ENCODE measurements around the gene TMTC2. TPM values are rescaled to one million over a fixed set of nuclear protein-coding genes. Genes with fewer than 3 reads are reported as not detected.

Gene TMTC2
- total and polyA plus RNA-seq, 10 of the 15 experiments (the other 5 are each of a cell fraction or from before 2014, with no cell fraction given), result 0.14 to 9.7 (median 1.2) TPM

GRCh38 chr12:82728710-82729109, 42.0 kb downstream of the TMTC2 start:
- ChIA-PET RAD21 (ENCODE audit: unreplicated experiment) (no interaction called here), SMC1A (ENCODE audit: uncharacterized antibody, unreplicated experiment) (no interaction called here), POLR2A (no interaction called here), CTCF (no interaction called here)
- H3K36me3 ChIP-seq (ENCODE audit: control insufficient read depth in 2 of 2, insufficient read depth in 2 of 2, low read length in 1 of 2), result no peaks in the 10 kb centered on the region
- ATAC-seq (no peak), FAIRE-seq (no peak), DNase-seq (ENCODE audit: low read depth, low spot score) (no peak)
- intact Hi-C loops (cut with micrococcal nuclease; ENCODE audit: unreplicated experiment), result no loop called here
- in situ Hi-C loops (cut with MboI), result no loop called here
- H2AFZ ChIP-seq (ENCODE audit: control insufficient read depth, low read depth, low read length), result no peak overlapping the region
- H3K27me3 ChIP-seq (replicated peaks in 1 of 2; ENCODE audit: control insufficient read depth in 2 of 2, insufficient read depth in 2 of 2, low read length in 1 of 2), result no peaks in the 10 kb centered on the region
- H3K9me3 ChIP-seq (replicated peaks; ENCODE audit: control insufficient read depth, insufficient read depth, low read length), result no peaks in the 10 kb centered on the region; the same call in 2 of the 3 replicates
- H3K4me3 ChIP-seq, result no peak overlapping the region
- BruUV-seq (replicated peaks), result no TSS peak
- H3K9ac ChIP-seq (ENCODE audit: control insufficient read depth, insufficient read depth, low read length), result no peak overlapping the region
- no peak overlapping the region for H3K27ac ChIP-seq (ENCODE audit: control insufficient read depth, insufficient read depth)
- H3K4me1 ChIP-seq (ENCODE audit: control insufficient read depth, insufficient read depth, low read length), result no peaks in the 10 kb centered on the region
- no peaks in the 10 kb centered on the region for H4K20me1 ChIP-seq (ENCODE audit: control insufficient read depth, insufficient read depth)
- H3K4me2 ChIP-seq (ENCODE audit: control insufficient read depth, insufficient read depth), result no peak overlapping the region
- no peaks in the 10 kb centered on the region for H3K79me2 ChIP-seq (ENCODE audit: control insufficient read depth, insufficient read depth, low read length)
- 96% methylated on average over 22 of the region's 22 CpGs for WGBS (ENCODE audit: insufficient coverage, insufficient replicate concordance, low lambda C conversion rate, missing lambda C conversion rate)
- no peak for TF ChIP-seq TARDBP (IDR thresholded peaks at IDR 0.05; ENCODE audit: borderline replicate concordance)
- no peak for TF ChIP-seq HCFC1 (IDR thresholded peaks at IDR 0.05; ENCODE audit: low read length)
- TF ChIP-seq CBX3 (IDR thresholded peaks at IDR 0.05; ENCODE audit: borderline replicate concordance, low read depth), result no peak
- TF ChIP-seq SIN3A (IDR thresholded peaks at IDR 0.05; ENCODE audit: low read depth, low read length), result no peak
- TF ChIP-seq NR2C2 (IDR thresholded peaks at IDR 0.05; ENCODE audit: borderline replicate concordance, control insufficient read depth, insufficient read length, low read depth), result no peak
- TF ChIP-seq HSF1 (IDR thresholded peaks at IDR 0.05; ENCODE audit: low read depth, low read length), result no peak
- no peak for TF ChIP-seq PRDM15 (CRISPR knock-in tag; IDR thresholded peaks at IDR 0.05)
- TF ChIP-seq ZNF687 (IDR thresholded peaks at IDR 0.05), result no peak
- no peak for TF ChIP-seq EED (IDR thresholded peaks at IDR 0.05; ENCODE audit: low read depth)
- no peak for TF ChIP-seq SMARCA5 (IDR thresholded peaks at IDR 0.05)
- no peak for TF ChIP-seq ASH2L (IDR thresholded peaks at IDR 0.05; ENCODE audit: borderline replicate concordance, low read depth)
- no peak for TF ChIP-seq ZBTB11 (CRISPR knock-in tag; IDR thresholded peaks at IDR 0.05)
- TF ChIP-seq RFX5 (IDR thresholded peaks at IDR 0.05; ENCODE audit: low read depth, low read length), result no peak

Measured in GM12878 (cell line).